ENCODE results near the gene JSRP1. TPM values are rescaled to one million over a fixed set of nuclear protein-coding genes. Genes with fewer than 3 reads are reported as not detected.

JSRP1 gene
- total RNA-seq, 1 donor from 2014 or later: not detected

GRCh38 chr19:2280633-2281264 lies 24.5 kb upstream of the JSRP1 start:
- H3K36me3 Mint-ChIP-seq (ENCODE audit: unreplicated experiment): no peaks in the 10 kb centered on the region
- H3K27ac Mint-ChIP-seq (ENCODE audit: unreplicated experiment): no peak overlapping the region
- H3K4me3 Mint-ChIP-seq (ENCODE audit: unreplicated experiment): no peak overlapping the region
- DNase-seq: no peak
- H3K4me1 Mint-ChIP-seq (ENCODE audit: low read depth, unreplicated experiment): no peaks in the 10 kb centered on the region
- peaks cover 11% of the 10 kb centered on the region for H3K27me3 Mint-ChIP-seq (ENCODE audit: unreplicated experiment)
- no peak for TF ChIP-seq CTCF (IDR thresholded peaks at IDR 0.05; ENCODE audit: partially characterized antibody, unreplicated experiment)
- H3K9me3 Mint-ChIP-seq (ENCODE audit: unreplicated experiment): peaks cover 6% of the 10 kb centered on the region

DNA sequence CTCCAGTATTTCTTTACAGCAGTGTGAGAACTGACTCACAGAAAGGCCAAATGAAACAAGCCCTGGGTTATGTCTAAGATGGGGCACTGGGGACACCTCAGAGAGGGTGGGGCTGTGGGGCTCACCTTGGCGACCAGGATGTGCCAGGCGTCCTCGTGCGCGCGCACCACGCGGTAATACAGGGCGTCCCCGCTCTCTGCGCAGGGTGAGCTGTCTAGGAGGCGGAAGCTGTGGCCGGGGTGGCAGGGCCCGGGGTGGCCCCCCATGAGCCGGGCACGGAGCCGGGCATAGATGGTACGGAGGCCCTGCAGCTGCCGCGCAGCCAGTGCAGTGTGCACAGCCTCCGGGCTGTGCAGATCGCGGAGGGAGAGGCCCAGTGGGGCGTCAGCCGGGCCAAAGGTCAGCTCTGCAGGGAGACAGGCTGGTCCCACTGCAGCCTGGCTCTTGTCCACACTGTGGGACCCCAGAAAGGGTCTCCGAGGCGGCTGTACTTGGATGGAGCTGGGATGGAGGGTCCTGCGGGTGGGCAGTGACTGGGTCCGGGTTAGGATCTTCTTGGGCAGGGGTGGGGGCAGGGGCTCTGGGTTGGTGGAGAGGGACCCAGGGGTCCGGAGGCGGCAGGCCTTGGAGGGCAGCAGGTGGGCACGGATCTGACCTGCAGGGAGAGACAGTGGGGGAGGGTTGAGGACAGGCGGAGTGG lies 22.4 kb upstream of the JSRP1 start:
- Mint-ChIP-seq H3K27ac (ENCODE audit: unreplicated experiment) (no peak overlapping the region), H3K4me1 (ENCODE audit: low read depth, unreplicated experiment) (peaks cover 6% of the 10 kb centered on the region), H3K36me3 (ENCODE audit: unreplicated experiment) (no peaks in the 10 kb centered on the region), H3K4me3 (ENCODE audit: unreplicated experiment) (no peak overlapping the region), H3K27me3 (ENCODE audit: unreplicated experiment) (peaks cover 9% of the 10 kb centered on the region), H3K9me3 (ENCODE audit: unreplicated experiment) (peaks cover 13% of the 10 kb centered on the region)
- TF ChIP-seq CTCF (IDR thresholded peaks at IDR 0.05; ENCODE audit: partially characterized antibody, unreplicated experiment): no peak
- no peak for DNase-seq

GRCh38 chr19:2277138-2277537 lies 20.9 kb upstream of the JSRP1 start:
- no peaks in the 10 kb centered on the region for H3K36me3 Mint-ChIP-seq (ENCODE audit: unreplicated experiment)
- no peak for DNase-seq
- peaks cover 15% of the 10 kb centered on the region for H3K9me3 Mint-ChIP-seq (ENCODE audit: unreplicated experiment)
- H3K27me3 Mint-ChIP-seq (ENCODE audit: unreplicated experiment): peaks cover 6% of the 10 kb centered on the region
- H3K27ac Mint-ChIP-seq (ENCODE audit: unreplicated experiment): no peak overlapping the region
- H3K4me3 Mint-ChIP-seq (ENCODE audit: unreplicated experiment): peak overlapping the region; percentile 30
- TF ChIP-seq CTCF (IDR thresholded peaks at IDR 0.05; ENCODE audit: partially characterized antibody, unreplicated experiment): no peak
- H3K4me1 Mint-ChIP-seq (ENCODE audit: low read depth, unreplicated experiment): peaks cover 10% of the 10 kb centered on the region

GRCh38 chr19:2276429-2276986 lies 20.3 kb upstream of the JSRP1 start:
- peaks cover 13% of the 10 kb centered on the region for H3K4me1 Mint-ChIP-seq (ENCODE audit: low read depth, unreplicated experiment)
- no peak overlapping the region for H3K27ac Mint-ChIP-seq (ENCODE audit: unreplicated experiment)
- peaks cover 6% of the 10 kb centered on the region for H3K27me3 Mint-ChIP-seq (ENCODE audit: unreplicated experiment)
- no peak for DNase-seq
- H3K36me3 Mint-ChIP-seq (ENCODE audit: unreplicated experiment): no peaks in the 10 kb centered on the region
- no peak overlapping the region for H3K4me3 Mint-ChIP-seq (ENCODE audit: unreplicated experiment)
- H3K9me3 Mint-ChIP-seq (ENCODE audit: unreplicated experiment): peaks cover 20% of the 10 kb centered on the region
- TF ChIP-seq CTCF (IDR thresholded peaks at IDR 0.05; ENCODE audit: partially characterized antibody, unreplicated experiment): no peak

Measured in glutamatergic neuron (in vitro differentiated cells).